Naive B cell (primary cell): ENCODE data around the gene PDE3B. TPM values are rescaled to one million over a fixed set of nuclear protein-coding genes. Genes with fewer than 3 reads are reported as not detected.
"Not testable (repeated sequence)": the region's sequence is repeated elsewhere in the genome, so short reads cannot be mapped to it uniquely, and the experiment has no call there.

Experiments
- ATAC-seq, 2 donors: fragments of 150-1000 bp; cut with Tn5 transposase; 2 replicates each; pipeline ENCODE4 v1.10.0; 2021; ENCODE audit warnings: low read depth in 2 of 2, mild to moderate bottlenecking in 2 of 2, moderate library complexity in 2 of 2
- DNase-seq: peaks from one replicate; pipeline ENCODE4 v3.0.0; 2022
- H3K27ac Mint-ChIP-seq, 6 donors: one replicate each; pipeline ENCODE4 v1.8.0; 2020 to 2022; ENCODE audit warnings: mild to moderate bottlenecking in 6 of 6, mixed read lengths in 6 of 6, moderate library complexity in 5 of 6, inconsistent platforms in 2 of 6
- H3K27me3 Mint-ChIP-seq, 3 donors: one replicate each; pipeline ENCODE4 v1.8.0; 2021 to 2022; ENCODE audit warnings: mixed read lengths in 3 of 3, mild to moderate bottlenecking in 1 of 3
- H3K36me3 Mint-ChIP-seq, 2 donors: one replicate each; pipeline ENCODE4 v1.8.0; 2020 to 2022; ENCODE audit warnings: mixed read lengths in 2 of 2, inconsistent platforms in 1 of 2, mild to moderate bottlenecking in 1 of 2
- H3K4me1 Mint-ChIP-seq, 3 donors: one replicate each; pipeline ENCODE4 v1.8.0; 2020 to 2022; ENCODE audit warnings: mixed read lengths in 3 of 3, inconsistent platforms in 1 of 3, mild to moderate bottlenecking in 1 of 3, moderate library complexity in 1 of 3
- H3K4me3 Mint-ChIP-seq, 8 donors: one replicate each; pipeline ENCODE4 v1.8.0; 2020 to 2022; ENCODE audit warnings: mild to moderate bottlenecking in 8 of 8, mixed read lengths in 8 of 8, moderate library complexity in 8 of 8, inconsistent platforms in 2 of 8
- H3K9me3 Mint-ChIP-seq, 7 donors: one replicate each; pipeline ENCODE4 v1.8.0; 2020 to 2022; ENCODE audit warnings: mixed read lengths in 7 of 7, mild to moderate bottlenecking in 5 of 7, inconsistent platforms in 2 of 7, moderate library complexity in 1 of 7
- polyA plus RNA-seq, 6 donors: library from polyadenylated mRNA; unstranded; fragments of 300-500 nt; fragmentation: Illumina TruSeq; gene quantifications; one replicate each; pipeline ENCODE4 v1.2.3, GENCODE V29; 2021; ENCODE audit warnings: low read depth in 6 of 6

The PDE3B gene
- polyA plus RNA-seq, 6 donors from 2014 or later, result 0.65 to 5.7 (median 1.6) TPM

- Mint-ChIP-seq H3K4me3 (no peak overlapping the region), H3K9me3 (peaks cover 0 to 6% (median 0%) of the 10 kb centered on the region in 7 donors), H3K36me3 (no peaks in the 10 kb centered on the region), H3K4me1 (no peaks in the 10 kb centered on the region), H3K27ac (no peak overlapping the region), H3K27me3 (peaks cover 0 to 7% (median 4%) of the 10 kb centered on the region in 3 donors)
- no peak for DNase-seq
- no peak for ATAC-seq
Measured at GRCh38 chr11:14746857-14747395, 103.3 kb downstream of the PDE3B start.

GRCh38 chr11:14748090-14748489 lies 104.5 kb downstream of the PDE3B start:
- Mint-ChIP-seq H3K36me3 (no peaks in the 10 kb centered on the region), H3K4me1 (no peaks in the 10 kb centered on the region), H3K9me3 (peaks cover 0 to 6% (median 0%) of the 10 kb centered on the region in 7 donors), H3K27me3 (peaks cover 0 to 7% (median 0%) of the 10 kb centered on the region in 3 donors), H3K27ac (no peak overlapping the region), H3K4me3 (no peak overlapping the region)
- DNase-seq (no peak), ATAC-seq (no peak)

DNA sequence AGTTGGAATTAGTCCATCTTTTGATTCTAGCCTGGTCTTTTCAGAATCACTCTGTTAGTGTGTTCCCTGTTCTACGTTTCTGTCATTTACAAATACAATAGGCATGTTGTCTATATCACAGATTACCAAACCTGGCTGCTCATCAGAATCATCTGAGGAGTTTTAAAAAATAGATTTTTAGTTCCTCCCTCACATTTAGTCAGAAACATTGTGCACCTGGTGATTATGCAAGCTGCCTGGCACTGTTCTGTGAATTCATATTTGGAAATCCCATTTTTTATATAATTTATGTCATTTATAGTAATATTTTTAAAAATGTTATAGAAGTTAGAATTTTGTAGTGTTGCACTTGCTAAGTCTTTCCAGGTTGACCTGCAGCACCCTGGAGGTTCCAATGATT lies 107.3 kb downstream of the PDE3B start:
- no peak for ATAC-seq
- H3K4me1 Mint-ChIP-seq, result no peaks in the 10 kb centered on the region
- no peak overlapping the region for H3K27ac Mint-ChIP-seq
- H3K4me3 Mint-ChIP-seq, result no peak overlapping the region
- no peak for DNase-seq
- no peaks in the 10 kb centered on the region for H3K9me3 Mint-ChIP-seq
- H3K36me3 Mint-ChIP-seq, result no peaks in the 10 kb centered on the region
- peaks cover 0 to 14% (median 0%) of the 10 kb centered on the region in 3 donors for H3K27me3 Mint-ChIP-seq

DNA sequence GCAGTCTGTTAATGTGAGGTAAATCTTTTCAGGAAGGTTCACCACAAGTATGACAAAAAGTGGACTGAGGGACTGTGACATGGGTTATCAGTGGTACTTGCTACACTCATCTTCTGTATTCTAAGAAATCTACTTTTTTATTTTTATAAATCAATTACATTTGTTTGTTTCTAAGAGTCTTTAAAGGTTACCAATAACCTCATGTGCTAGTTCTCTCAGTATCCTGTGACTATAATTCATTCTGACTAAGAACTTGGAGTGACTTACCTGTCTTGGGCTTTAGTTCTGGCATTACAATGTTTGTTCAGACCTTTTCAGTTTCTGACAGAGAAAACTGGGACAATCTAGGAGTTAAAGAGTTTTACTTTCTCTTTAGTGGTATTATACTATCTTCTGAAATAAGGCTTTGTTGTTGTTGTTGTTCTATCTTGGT lies 108.4 kb downstream of the PDE3B start:
- DNase-seq, result no peak
- H3K4me3 Mint-ChIP-seq, result no peak overlapping the region

DNA sequence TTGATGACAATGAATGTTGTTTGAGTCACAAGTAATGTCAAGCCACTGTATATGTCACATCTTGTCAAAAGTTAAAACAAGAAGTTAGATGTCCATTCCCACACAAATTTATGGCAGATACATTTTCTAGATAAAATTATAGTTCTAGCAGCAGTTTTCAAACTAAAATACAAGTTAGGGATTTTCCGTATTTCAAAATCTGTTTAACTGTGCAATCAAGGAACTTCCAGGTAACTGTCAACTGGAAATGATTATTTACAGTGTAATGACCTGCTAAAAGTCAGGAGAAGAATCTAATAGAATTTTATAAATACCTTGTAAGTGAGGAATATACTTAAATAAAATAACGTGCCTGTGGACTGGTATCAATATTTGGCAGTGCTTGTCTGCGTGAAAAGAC lies 111.5 kb downstream of the PDE3B start:
- no peaks in the 10 kb centered on the region for H3K36me3 Mint-ChIP-seq
- H3K9me3 Mint-ChIP-seq, result peaks cover 0 to 3% (median 0%) of the 10 kb centered on the region in 7 donors
- no peak overlapping the region for H3K4me3 Mint-ChIP-seq

More for the DNA sequence above, 108.4 kb downstream of the PDE3B start:
- ATAC-seq, result no peak
- no peaks in the 10 kb centered on the region for H3K4me1 Mint-ChIP-seq
- no peaks in the 10 kb centered on the region for H3K36me3 Mint-ChIP-seq
- H3K27me3 Mint-ChIP-seq, result peaks cover 0 to 8% (median 0%) of the 10 kb centered on the region in 3 donors
- H3K27ac Mint-ChIP-seq, result no peak overlapping the region
- no peaks in the 10 kb centered on the region for H3K9me3 Mint-ChIP-seq

DNA sequence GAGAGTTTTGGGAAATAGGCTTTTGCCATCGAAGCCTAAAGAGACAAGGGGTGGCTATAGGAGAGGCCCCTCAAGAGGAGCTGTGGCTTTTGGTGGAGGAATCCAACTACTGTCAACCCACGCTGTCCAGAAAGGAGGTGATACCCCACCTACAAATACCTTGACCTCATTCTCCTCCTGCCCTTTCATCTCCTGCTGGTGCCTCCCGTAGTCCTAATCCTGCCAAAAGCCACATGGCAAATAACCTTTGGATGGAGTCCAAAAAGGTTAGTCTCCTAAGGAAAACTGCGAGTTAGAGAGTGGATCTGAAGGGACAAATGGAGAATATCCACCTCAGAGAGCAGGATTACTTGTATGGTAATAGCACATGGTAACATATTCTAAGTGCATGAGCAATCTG lies 112.7 kb downstream of the PDE3B start:
- Mint-ChIP-seq H3K27ac (no peak overlapping the region), H3K36me3 (no peaks in the 10 kb centered on the region), H3K4me1 (no peaks in the 10 kb centered on the region), H3K4me3 (no peak overlapping the region), H3K27me3 (peaks cover 0 to 7% (median 0%) of the 10 kb centered on the region in 3 donors), H3K9me3 (peaks cover 0 to 3% (median 0%) of the 10 kb centered on the region in 7 donors)
- DNase-seq (no peak), ATAC-seq (no peak)

More for the DNA sequence above, 111.5 kb downstream of the PDE3B start:
- no peaks in the 10 kb centered on the region for H3K4me1 Mint-ChIP-seq
- no peak overlapping the region for H3K27ac Mint-ChIP-seq
- DNase-seq, result no peak
- peaks cover 0 to 7% (median 0%) of the 10 kb centered on the region in 3 donors for H3K27me3 Mint-ChIP-seq
- ATAC-seq, result no peak

DNA sequence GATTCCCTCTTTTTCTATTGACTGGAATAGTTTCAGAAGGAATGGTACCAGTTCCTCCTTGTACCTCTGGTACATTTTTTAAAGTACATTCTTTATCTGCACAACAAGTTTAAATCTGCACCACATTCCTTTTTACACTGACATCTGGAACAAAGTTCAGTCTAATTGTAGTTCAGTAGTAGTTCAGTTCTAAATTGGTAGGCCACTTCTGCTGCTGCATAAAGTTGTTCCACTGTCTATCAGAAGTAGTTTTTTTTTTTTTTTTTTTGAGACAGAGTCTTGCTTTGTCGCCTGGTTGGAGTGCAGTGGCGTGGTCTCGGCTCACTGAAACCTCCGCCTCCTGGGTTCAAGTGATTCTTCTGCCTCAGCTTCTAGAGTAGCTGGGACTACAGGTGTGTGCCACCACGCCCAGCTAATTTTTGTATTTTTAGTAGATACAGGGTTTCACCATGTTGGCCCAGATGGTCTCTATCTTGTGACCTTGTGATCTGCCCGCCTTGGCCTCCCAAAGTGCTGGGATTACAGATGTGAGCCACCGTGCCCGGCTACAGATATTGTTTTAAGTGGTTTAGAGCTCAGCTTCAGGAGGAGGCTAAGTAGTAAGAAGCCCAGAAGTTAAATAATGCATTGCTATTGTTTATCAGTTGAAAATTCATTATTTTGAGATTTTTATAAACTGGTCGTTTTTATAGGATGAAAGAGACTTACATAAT lies 115.9 kb downstream of the PDE3B start:
- H3K4me1 Mint-ChIP-seq, H3K4me3 Mint-ChIP-seq, DNase-seq, ATAC-seq, H3K27me3 Mint-ChIP-seq, H3K36me3 Mint-ChIP-seq, H3K9me3 Mint-ChIP-seq: not testable (repeated sequence)
- peak overlapping the region in 2 of 6 donors; percentile 30 to 51 for H3K27ac Mint-ChIP-seq

GRCh38 chr11:14764179-14764578 lies 120.6 kb downstream of the PDE3B start:
- Mint-ChIP-seq H3K27ac (peak overlapping the region in 2 of 6 donors; percentile 70 to 95), H3K4me3 (no peak overlapping the region), H3K27me3 (no peaks in the 10 kb centered on the region), H3K4me1 (peaks cover 7 to 14% (median 13%) of the 10 kb centered on the region in 3 donors), H3K9me3 (peaks cover 0 to 2% (median 0%) of the 10 kb centered on the region in 7 donors), H3K36me3 (no peaks in the 10 kb centered on the region)
- DNase-seq, result no peak
- ATAC-seq, result no peak

DNA sequence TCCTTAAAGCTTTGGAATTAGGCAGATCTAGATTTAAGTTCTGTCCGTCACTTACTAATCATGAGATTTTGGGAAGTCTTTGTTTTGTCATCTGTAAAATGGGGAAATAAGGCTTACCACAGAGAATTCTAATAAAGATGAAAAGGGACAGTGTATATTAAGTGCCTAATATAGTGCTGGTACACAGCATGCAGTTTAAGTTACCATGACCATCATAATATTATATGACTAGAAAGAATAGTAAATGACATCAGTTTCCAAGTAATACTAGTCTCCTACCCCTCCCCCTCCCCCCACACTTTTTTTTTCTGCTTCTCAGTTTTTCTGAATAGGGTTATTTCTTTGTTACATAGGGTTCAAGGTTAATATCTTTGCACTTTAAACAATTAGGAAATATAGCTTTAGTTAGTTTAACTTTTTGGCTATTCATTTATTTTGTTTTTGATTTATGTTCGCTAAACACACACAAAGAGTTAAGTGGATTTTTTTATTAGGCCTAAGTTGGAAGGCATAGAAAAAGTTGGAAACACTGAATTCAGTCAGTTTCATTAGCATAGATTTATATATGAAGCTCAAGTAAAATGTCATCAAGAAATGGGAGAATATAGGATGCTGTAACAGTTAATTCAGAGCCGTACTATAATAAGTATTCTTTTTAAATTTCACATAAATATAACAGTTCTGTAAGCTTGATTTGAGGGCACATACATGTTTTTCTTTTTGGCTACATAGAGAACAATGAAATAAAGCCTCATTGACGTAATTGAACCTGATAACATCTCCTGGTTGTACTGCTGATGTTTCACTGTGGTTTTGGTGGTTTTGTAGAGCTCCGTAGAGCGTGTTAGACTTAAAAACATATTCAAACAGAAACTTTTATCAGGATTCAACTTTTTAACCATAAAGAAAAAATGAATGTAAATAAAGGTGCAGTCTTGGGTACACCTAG lies 121.2 kb downstream of the PDE3B start:
- Mint-ChIP-seq H3K4me1 (peaks cover 7 to 14% (median 13%) of the 10 kb centered on the region in 3 donors), H3K27me3 (no peaks in the 10 kb centered on the region), H3K4me3 (peak overlapping the region in 7 of 8 donors; percentile 5 to 61 (median 37)), H3K36me3 (no peaks in the 10 kb centered on the region), H3K27ac (peak overlapping the region in 2 of 6 donors; percentile 70 to 95), H3K9me3 (no peaks in the 10 kb centered on the region)
- peak; percentile 80 for DNase-seq
- peak; percentile 85 to 87 for ATAC-seq

- H3K27ac Mint-ChIP-seq, result peak overlapping the region in 4 of 6 donors; percentile 15 to 43 (median 28)
- ATAC-seq, result no peak
- no peak for DNase-seq
- no peaks in the 10 kb centered on the region for H3K27me3 Mint-ChIP-seq
- no peak overlapping the region for H3K4me3 Mint-ChIP-seq
- no peaks in the 10 kb centered on the region for H3K36me3 Mint-ChIP-seq
- peaks cover 7 to 14% (median 13%) of the 10 kb centered on the region in 3 donors for H3K4me1 Mint-ChIP-seq
- H3K9me3 Mint-ChIP-seq, result no peaks in the 10 kb centered on the region
Measured at GRCh38 chr11:14766585-14766984, 123.0 kb downstream of the PDE3B start.

GRCh38 chr11:14768526-14769188 lies 125.1 kb downstream of the PDE3B start:
- Mint-ChIP-seq H3K4me1 (peaks cover 7 to 14% (median 14%) of the 10 kb centered on the region in 3 donors), H3K9me3 (no peaks in the 10 kb centered on the region), H3K36me3 (no peaks in the 10 kb centered on the region), H3K27ac (peak overlapping the region; percentile 9 to 90 (median 66)), H3K27me3 (no peaks in the 10 kb centered on the region), H3K4me3 (peak overlapping the region in 1 of 8 donors; percentile 1)
- ATAC-seq (peak; percentile 63 to 67), DNase-seq (peak; percentile 37)

- DNase-seq (no peak), ATAC-seq (peak in 1 of 2 donors; percentile 16)
- Mint-ChIP-seq H3K36me3 (no peaks in the 10 kb centered on the region), H3K4me1 (peaks cover 17 to 25% (median 23%) of the 10 kb centered on the region in 3 donors), H3K9me3 (peaks cover 0 to 8% (median 0%) of the 10 kb centered on the region in 7 donors), H3K4me3 (no peak overlapping the region), H3K27me3 (peaks cover 0 to 8% (median 0%) of the 10 kb centered on the region in 3 donors), H3K27ac (peak overlapping the region in 4 of 6 donors; percentile 3 to 46 (median 26))
Measured at GRCh38 chr11:14773755-14774154, 130.2 kb downstream of the PDE3B start.
